Esophagus mucosa (tissue), 1 donor: ENCODE data around the gene CFTR. TPM values are rescaled to one million over a fixed set of nuclear protein-coding genes. Genes with fewer than 3 reads are reported as not detected.

Source experiments
- ATAC-seq: fragments of 200-7000 bp; cut with Tn5 transposase; one replicate; pipeline ENCODE4 v1.9.1; 2020
- total RNA-seq: library from RNA; stranded (reverse); gene quantifications from one replicate; pipeline ENCODE4 v1.2.4, GENCODE V29; 2023
- donor health status: DM: yes; HTN: yes; CAD: no.

Gene CFTR
- total RNA-seq, 1 donor from 2014 or later, result 0.60 TPM

GRCh38 chr7:117590191-117590590, 110.4 kb downstream of the CFTR start:
- ATAC-seq, result no peak

DNA sequence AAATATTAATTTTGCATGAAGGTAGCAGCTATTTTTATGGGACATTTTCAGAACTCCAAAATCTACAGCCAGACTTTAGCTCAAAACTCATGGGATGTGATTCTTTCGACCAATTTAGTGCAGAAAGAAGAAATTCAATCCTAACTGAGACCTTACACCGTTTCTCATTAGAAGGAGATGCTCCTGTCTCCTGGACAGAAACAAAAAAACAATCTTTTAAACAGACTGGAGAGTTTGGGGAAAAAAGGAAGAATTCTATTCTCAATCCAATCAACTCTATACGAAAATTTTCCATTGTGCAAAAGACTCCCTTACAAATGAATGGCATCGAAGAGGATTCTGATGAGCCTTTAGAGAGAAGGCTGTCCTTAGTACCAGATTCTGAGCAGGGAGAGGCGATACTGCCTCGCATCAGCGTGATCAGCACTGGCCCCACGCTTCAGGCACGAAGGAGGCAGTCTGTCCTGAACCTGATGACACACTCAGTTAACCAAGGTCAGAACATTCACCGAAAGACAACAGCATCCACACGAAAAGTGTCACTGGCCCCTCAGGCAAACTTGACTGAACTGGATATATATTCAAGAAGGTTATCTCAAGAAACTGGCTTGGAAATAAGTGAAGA, 112.3 kb downstream of the CFTR start:
- no peak for ATAC-seq

- ATAC-seq, result no peak
These were observed 116.3 kb downstream of the CFTR start for GRCh38 chr7:117596134-117596533.

- ATAC-seq, result no peak
These were observed 117.9 kb downstream of the CFTR start for GRCh38 chr7:117597755-117598154.

DNA sequence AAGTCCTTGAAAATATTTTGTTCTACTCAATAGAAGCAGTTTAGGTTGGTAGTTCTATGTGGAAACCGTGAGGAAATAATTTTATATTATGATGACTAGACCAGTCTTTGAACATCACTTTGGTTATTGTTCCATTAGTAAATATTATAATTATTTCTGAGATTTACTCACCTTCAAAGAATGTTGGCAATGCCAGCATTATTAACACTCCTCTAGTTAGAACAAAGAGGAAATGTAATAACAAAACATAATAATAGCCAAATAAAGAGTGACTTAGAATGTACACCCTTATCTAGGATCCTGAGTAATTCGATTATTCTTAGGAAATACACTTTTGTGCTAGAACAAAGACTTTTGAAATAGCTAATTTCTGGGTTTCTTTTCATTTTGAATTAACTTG, 121.1 kb downstream of the CFTR start:
- no peak for ATAC-seq

GRCh38 chr7:117603627-117604026, 123.8 kb downstream of the CFTR start:
- no peak for ATAC-seq

DNA sequence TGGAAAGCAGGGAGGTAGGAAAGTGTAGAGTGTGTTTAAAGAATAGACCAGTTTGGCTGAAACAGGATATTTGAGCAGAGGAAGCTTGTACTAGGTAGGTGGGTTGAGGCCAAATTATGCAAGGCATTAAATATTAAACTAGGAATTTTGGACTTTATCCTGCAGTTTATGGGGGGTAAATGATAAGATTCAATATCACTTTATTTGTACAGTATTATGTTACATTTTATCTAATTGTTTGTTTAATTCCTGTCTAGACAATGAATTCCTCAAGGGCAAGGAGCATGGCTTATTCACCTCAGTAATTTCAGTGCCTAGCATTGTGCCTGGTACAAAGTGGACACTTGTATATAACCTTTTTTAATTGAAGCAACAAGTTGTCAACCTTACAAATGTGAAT, 125.9 kb downstream of the CFTR start:
- ATAC-seq, result no peak

- no peak for ATAC-seq
These were observed 126.3 kb downstream of the CFTR start for GRCh38 chr7:117606132-117606531.

DNA sequence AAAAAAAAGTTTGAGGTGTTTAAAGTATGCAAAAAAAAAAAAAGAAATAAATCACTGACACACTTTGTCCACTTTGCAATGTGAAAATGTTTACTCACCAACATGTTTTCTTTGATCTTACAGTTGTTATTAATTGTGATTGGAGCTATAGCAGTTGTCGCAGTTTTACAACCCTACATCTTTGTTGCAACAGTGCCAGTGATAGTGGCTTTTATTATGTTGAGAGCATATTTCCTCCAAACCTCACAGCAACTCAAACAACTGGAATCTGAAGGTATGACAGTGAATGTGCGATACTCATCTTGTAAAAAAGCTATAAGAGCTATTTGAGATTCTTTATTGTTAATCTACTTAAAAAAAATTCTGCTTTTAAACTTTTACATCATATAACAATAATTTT, 130.6 kb downstream of the CFTR start:
- ATAC-seq, result no peak

DNA sequence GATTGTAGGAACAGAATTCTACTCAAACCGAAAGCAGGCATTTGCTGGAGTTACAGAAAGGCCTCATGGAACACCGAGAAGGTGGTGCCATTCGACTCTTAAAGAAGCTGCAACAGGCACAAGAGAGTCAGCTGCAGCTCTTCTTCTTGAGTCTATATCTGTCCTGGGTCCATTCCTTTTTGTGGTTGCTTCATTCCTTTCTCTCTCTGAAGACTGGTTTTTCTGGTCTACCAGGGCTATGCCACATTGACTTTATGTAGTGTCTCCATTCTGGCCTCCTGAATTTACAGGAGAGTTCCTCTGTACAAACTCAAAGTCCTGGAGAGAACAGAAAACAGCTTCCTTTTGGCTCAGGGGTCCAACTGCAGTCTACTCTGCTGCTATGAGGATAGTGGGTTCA, 132.8 kb downstream of the CFTR start:
- peak; percentile 56 for ATAC-seq

- ATAC-seq, result no peak
These were observed 136.9 kb downstream of the CFTR start for GRCh38 chr7:117616694-117617093.

- ATAC-seq, result no peak
These were observed 139.9 kb downstream of the CFTR start for GRCh38 chr7:117619681-117620080.

DNA sequence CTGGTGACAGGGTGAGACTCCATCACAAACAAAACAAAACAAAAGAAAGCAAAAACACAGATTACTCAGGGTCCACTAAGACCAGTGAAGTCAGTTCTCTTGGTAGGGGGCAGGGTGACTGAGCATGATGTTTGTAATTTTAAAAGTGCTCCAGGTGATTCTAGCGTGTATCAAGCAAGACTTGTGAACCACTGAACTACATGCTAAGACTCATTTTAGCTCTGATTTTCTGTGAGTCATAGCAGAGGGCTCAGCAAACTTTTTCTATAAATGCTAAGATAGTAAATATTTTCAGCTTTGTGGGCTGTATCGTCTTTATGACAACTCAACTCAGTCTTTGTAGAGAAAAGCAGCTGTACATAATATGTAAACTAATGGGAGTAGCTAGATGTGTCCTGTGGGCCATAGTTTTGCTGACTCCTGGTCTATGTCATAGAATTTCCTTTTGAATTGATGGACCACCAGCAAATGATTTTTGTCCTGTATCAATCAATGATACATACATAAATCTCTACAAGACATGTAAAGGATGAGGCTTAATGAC, 141.3 kb downstream of the CFTR start:
- no peak for ATAC-seq

- ATAC-seq, result no peak
These were observed 143.8 kb downstream of the CFTR start for GRCh38 chr7:117623606-117624005.

DNA sequence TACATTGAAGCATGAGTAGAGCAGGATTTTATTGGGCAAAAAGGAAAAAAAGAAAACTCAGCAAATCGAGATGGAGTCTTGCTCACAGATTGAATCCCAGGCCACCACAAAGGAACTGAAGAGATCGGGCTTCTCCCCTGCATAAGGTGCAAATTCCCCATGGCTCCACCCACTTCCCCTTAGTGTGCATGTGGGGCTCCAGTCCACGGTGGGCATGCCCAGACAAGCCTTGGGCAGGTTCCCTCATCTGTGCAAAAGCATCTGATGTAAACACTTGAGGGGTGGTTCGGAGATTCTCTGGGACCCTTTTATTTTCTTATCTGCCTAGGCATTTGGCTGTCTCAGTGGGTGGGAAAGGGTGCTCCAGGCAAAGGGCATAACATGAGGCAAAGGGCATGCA, 150.7 kb downstream of the CFTR start:
- ATAC-seq, result no peak

DNA sequence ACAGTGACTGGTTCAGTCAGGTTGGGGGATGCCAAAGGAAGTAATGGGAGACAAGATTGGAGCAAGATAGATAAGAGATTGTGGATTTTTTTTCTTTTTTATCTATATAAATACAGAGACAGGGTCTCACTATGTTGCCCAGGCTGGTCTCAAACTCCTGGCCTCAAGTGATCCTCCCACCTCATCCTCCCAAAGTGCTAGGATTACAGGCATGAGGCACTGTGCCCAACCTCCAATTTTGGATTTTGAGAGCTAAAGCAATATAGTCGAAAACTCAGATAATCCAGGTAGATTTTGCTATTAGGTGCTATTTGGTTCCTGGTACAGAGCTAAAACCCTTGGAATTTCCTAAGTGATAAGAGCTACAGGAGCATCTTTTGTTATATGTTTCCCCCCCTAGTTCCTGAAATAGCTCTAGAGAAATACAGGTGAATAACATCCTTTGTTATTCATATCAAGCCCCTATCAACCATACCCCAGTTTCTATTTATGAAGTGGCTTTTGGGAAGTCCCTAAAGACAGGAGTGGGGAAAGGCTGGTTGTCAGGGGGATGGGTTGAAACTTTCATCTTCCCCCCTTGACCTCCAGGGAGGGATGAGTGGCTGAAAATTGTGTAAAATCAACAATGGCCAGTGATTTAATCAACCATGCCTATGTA, 151.2 kb downstream of the CFTR start:
- no peak for ATAC-seq

- no peak for ATAC-seq
These were observed 151.8 kb downstream of the CFTR start for GRCh38 chr7:117631652-117632051.

DNA sequence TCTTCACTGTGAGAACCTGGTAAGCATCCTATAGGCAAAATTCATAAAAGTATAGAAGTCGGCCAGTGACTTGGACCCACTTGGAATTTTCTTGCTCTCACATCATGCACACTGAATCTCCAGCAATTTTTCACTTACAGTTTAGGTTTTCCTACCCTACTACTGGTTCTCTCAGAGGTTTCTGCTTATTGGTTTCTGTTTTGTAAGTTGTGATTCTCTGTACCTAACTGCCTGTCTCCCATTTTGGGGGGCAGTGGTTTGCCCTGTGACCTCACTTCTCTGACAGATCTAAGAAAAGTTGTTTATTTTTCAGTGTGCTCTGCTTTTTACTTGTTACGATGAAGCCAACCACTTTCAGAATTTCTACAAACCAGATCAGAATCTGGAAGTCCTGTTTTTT, 158.1 kb downstream of the CFTR start:
- no peak for ATAC-seq

DNA sequence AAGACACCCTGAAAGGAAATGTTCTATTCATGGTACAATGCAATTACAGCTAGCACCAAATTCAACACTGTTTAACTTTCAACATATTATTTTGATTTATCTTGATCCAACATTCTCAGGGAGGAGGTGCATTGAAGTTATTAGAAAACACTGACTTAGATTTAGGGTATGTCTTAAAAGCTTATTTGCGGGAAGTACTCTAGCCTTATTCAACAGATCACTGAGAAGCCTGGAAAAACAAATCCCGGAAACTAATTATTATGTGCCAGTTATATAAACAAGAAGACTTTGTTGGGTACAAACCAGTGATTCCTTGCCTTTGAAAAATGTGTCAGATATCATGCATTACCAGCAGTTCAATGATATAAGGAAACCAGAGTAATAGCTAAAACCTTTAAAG, 160.1 kb downstream of the CFTR start:
- ATAC-seq, result no peak

GRCh38 chr7:117640465-117640864, 160.6 kb downstream of the CFTR start:
- ATAC-seq, result no peak

- no peak for ATAC-seq
These were observed 165.8 kb downstream of the CFTR start for GRCh38 chr7:117645481-117646165.

DNA sequence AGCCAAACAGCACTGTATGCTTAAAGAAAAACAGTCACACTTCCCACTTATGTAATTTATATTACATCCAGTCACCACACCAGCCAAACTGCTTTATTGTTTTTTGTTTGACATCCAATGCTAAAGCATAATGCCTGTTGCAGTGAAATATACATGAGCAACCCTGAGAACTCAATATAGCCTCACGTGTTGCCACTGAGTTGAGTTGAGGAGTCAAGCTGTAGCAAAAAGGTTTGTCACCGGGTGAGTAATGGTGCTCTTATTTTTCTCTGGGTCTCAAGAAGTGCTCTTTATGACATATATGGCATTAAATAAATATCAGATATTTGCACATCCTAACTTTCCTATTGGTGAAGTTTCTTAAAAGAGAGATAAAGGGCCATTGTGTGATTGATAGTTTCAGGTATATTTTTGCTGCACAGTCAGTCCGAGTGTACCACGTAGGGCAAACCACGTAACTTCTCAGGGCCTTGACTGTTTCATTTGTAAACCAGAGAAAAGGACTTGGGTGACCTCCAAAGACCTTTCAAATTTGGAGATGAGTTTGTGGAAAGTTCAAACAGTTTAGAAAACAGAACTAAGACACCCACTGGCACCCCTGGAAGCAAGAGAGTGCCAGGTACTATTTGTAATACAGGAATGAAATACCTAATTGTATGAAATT, 168.5 kb downstream of the CFTR start:
- ATAC-seq, result peak; percentile 84

- ATAC-seq, result no peak
These were observed 173.3 kb downstream of the CFTR start for GRCh38 chr7:117652943-117653680.
